ENCODE data around the gene STK39. TPM values are rescaled to one million over a fixed set of nuclear protein-coding genes. Genes with fewer than 3 reads are reported as not detected.

STK39 gene
- total and polyA plus RNA-seq, 2 donors (not counting 1 experiment from before 2014, with no cell fraction given) = 2.3 to 14.6 TPM

DNA sequence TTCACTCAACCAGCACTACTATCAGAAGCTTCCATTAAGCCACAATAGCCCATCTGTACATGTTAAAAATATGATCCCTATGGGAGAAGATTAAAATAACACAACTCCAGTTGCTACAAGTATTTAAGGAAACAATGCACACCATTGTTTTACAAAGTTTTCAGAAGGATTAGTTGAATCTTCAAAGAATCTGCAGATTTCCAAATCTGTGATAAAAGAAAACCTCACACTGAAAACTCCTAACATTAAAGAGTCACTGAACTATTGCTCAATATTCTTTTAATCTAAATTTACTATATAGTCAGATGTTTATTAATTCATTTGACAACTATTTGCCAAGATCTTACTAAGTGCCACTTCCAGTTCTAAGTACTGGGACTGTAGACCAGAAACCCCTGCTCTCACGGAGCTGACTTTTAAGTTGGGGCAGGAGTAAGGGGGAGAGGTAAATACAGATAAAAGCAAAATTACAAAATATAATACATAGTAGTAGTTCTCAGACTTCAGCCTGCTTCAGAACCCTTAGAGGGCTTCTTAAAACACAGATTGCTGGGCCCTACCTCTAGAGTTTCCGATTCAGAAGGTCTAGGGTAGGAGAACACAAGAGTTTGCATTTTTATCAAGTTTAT, 94.4 kb downstream of the STK39 start:
- TF ChIP-seq EZH2 (IDR thresholded peaks at IDR 0.05; ENCODE audit: borderline replicate concordance, insufficient read depth, low read depth, low read length, poor library complexity, severe bottlenecking) = no peak
- TF ChIP-seq, protein P1, sequence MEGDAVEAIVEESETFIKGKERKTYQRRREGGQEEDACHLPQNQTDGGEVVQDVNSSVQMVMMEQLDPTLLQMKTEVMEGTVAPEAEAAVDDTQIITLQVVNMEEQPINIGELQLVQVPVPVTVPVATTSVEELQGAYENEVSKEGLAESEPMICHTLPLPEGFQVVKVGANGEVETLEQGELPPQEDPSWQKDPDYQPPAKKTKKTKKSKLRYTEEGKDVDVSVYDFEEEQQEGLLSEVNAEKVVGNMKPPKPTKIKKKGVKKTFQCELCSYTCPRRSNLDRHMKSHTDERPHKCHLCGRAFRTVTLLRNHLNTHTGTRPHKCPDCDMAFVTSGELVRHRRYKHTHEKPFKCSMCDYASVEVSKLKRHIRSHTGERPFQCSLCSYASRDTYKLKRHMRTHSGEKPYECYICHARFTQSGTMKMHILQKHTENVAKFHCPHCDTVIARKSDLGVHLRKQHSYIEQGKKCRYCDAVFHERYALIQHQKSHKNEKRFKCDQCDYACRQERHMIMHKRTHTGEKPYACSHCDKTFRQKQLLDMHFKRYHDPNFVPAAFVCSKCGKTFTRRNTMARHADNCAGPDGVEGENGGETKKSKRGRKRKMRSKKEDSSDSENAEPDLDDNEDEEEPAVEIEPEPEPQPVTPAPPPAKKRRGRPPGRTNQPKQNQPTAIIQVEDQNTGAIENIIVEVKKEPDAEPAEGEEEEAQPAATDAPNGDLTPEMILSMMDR (IDR thresholded peaks at IDR 0.05) = no peak
- H3K4me3 Mint-ChIP-seq = no peak overlapping the region

DNA sequence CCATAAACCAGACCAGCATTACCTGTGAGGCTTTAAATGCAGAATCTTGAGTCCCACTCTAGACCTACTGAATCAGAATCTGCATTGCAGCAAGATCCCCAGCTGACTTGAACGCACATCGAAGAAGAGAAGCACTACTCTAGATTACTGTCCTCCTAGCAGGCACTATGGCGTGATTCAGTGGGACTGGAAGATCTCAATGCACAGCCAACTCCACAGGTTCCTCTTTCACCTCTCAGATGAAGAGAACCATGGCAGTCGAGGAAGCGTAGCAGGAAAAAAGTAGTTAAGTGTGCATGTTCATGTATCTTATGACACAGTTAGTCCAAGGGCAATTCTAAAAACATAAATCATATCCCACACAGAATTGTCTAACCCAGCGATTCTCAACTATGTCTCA, 97.4 kb downstream of the STK39 start:
- Histone ChIP-seq H2AFZ (ENCODE audit: insufficient read depth, low read depth, low read length, poor library complexity, severe bottlenecking) (no peak overlapping the region), H3K79me2 (ENCODE audit: control insufficient read depth, insufficient read depth, low read length) (no peaks in the 10 kb centered on the region), H3K9me3 (ENCODE audit: control extremely low read depth in 1 of 3, control insufficient read depth in 2 of 3, insufficient read depth in 1 of 3, low read length in 2 of 3) (no peaks in the 10 kb centered on the region), H3K4me2 (replicated peaks; ENCODE audit: low read depth, low read length, poor library complexity, severe bottlenecking) (no peak overlapping the region), H3K9ac (ENCODE audit: low read length) (no peak overlapping the region), H3K27ac (ENCODE audit: low read length in 2 of 2) (no peak overlapping the region), H3K4me3 (ENCODE audit: control extremely low read depth in 1 of 5, extremely low read depth in 1 of 5, insufficient read depth in 1 of 5, low read depth in 2 of 5, low read length in 4 of 5) (no peak overlapping the region), H4K20me1 (ENCODE audit: control insufficient read depth, insufficient read depth, low read length, poor library complexity, severe bottlenecking) (no peaks in the 10 kb centered on the region), H3K27me3 (replicated peaks in 1 of 4; ENCODE audit: control extremely low read depth in 1 of 4, control insufficient read depth in 3 of 4, insufficient read depth in 4 of 4, low read length in 3 of 4) (no peaks in the 10 kb centered on the region), H3K4me1 (ENCODE audit: control insufficient read depth in 2 of 2, insufficient read depth in 2 of 2, low read length in 2 of 2) (no peaks in the 10 kb centered on the region), H3K36me3 (replicated peaks in 1 of 2; ENCODE audit: control extremely low read depth in 1 of 2, control insufficient read depth in 1 of 2, extremely low read depth in 1 of 2, insufficient read depth in 2 of 2, low read length in 1 of 2) (peaks cover 0 to 2% of the 10 kb centered on the region in 2 experiments)
- intact Hi-C loops (cut with micrococcal nuclease) = no loop called here
- ChIA-PET POLR2A (no interaction called here), CTCF (no interaction called here)
- Mint-ChIP-seq H3K9me3 (ENCODE audit: insufficient read depth) (no peaks in the 10 kb centered on the region), H3K4me3 (no peak overlapping the region), H3K27ac (no peak overlapping the region), H3K27me3 (no peaks in the 10 kb centered on the region), H3K4me1 (no peaks in the 10 kb centered on the region)
- no peak for ATAC-seq (ENCODE audit: low read depth)
- TF ChIP-seq, protein P1 (IDR thresholded peaks at IDR 0.05) = no peak
- TF ChIP-seq EZH2 (IDR thresholded peaks at IDR 0.05; ENCODE audit: borderline replicate concordance, insufficient read depth, low read depth, low read length, poor library complexity, severe bottlenecking) = no peak
- DNase-seq = no peak
- 82% methylated on average over 3 of the region's 6 CpGs for WGBS (ENCODE audit: insufficient coverage)

More for the DNA sequence above, 94.4 kb downstream of the STK39 start:
- H3K36me3 ChIP-seq (replicated peaks in 1 of 2; ENCODE audit: control extremely low read depth in 1 of 2, control insufficient read depth in 1 of 2, extremely low read depth in 1 of 2, insufficient read depth in 2 of 2, low read length in 1 of 2) = peaks cover 0 to 2% of the 10 kb centered on the region in 2 experiments
- H3K4me2 ChIP-seq (replicated peaks; ENCODE audit: low read depth, low read length, poor library complexity, severe bottlenecking) = no peak overlapping the region
- ChIA-PET POLR2A (no interaction called here), CTCF (interaction anchor here (1.3 kb wide), 1 partner anchor 17 kb away, joined by 5 read pairs; no protein-coding TSS in a partner anchor)
- intact Hi-C loops (cut with micrococcal nuclease) = no loop called here
- H2AFZ ChIP-seq (ENCODE audit: insufficient read depth, low read depth, low read length, poor library complexity, severe bottlenecking) = no peak overlapping the region
- no peaks in the 10 kb centered on the region for H3K9me3 ChIP-seq (ENCODE audit: control extremely low read depth in 1 of 3, control insufficient read depth in 2 of 3, insufficient read depth in 1 of 3, low read length in 2 of 3)
- WGBS (ENCODE audit: insufficient coverage) = 100% methylated on average over 1 of the region's 2 CpGs
- ATAC-seq (ENCODE audit: low read depth) (no peak), DNase-seq (no peak)
- H3K27me3 ChIP-seq (replicated peaks in 1 of 4; ENCODE audit: control extremely low read depth in 1 of 4, control insufficient read depth in 3 of 4, insufficient read depth in 4 of 4, low read length in 3 of 4) = no peaks in the 10 kb centered on the region
- H3K79me2 ChIP-seq (ENCODE audit: control insufficient read depth, insufficient read depth, low read length) = no peaks in the 10 kb centered on the region
- Mint-ChIP-seq H3K9me3 (ENCODE audit: insufficient read depth) (no peaks in the 10 kb centered on the region), H3K4me1 (no peaks in the 10 kb centered on the region), H3K27ac (no peak overlapping the region), H3K27me3 (no peaks in the 10 kb centered on the region)
- no peaks in the 10 kb centered on the region for H3K4me1 ChIP-seq (ENCODE audit: control insufficient read depth in 2 of 2, insufficient read depth in 2 of 2, low read length in 2 of 2)
- no peaks in the 10 kb centered on the region for H4K20me1 ChIP-seq (ENCODE audit: control insufficient read depth, insufficient read depth, low read length, poor library complexity, severe bottlenecking)
- no peak overlapping the region for H3K4me3 ChIP-seq (ENCODE audit: control extremely low read depth in 1 of 5, extremely low read depth in 1 of 5, insufficient read depth in 1 of 5, low read depth in 2 of 5, low read length in 4 of 5)
- H3K9ac ChIP-seq (ENCODE audit: low read length) = no peak overlapping the region
- H3K27ac ChIP-seq (ENCODE audit: low read length in 2 of 2) = no peak overlapping the region

All from B cell (primary cell).